Erythroblast (primary cell): ENCODE results near the gene RNF19B.
"Not testable (repeated sequence)": the region's sequence is repeated elsewhere in the genome, so short reads cannot be mapped to it uniquely, and the experiment has no call there.

Experiments used
- DNase-seq, 2 experiments: peaks; one replicate each; lab custom pipeline; 2025; lab: John Stamatoyannopoulos, UW
- GATA1 ChIP-seq: IDR thresholded peaks from 2 replicates; pipeline ENCODE4 v1.6.1; 2011; ENCODE audit warnings: low read depth, mild to moderate bottlenecking, control low read depth, low read length, moderate library complexity
- POLR2A ChIP-seq: IDR thresholded peaks from 2 replicates; pipeline ENCODE4 v1.6.1; 2011; ENCODE audit warnings: mild to moderate bottlenecking, low read length

RNF19B gene

DNA sequence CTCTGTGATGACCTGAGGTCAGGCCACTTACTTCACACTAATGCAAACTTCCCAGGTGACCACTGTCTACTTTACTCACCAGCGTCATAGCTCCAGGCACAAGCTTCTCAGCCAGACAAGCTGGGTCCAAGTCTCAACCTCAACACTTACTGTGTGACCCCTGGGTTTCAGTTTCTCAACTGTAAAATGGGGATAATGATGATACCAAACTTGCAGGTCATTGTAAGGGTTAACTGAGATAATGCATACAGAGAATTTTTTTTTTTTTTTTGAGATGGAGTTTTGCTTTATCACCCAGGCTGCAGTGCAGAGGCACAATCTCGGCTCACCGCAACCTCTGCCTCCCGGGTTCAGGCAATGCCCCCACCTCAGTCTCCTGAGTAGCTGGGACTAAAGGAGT lies 37.4 kb upstream of the RNF19B start:
- DNase-seq: no peak
- no peak for TF ChIP-seq GATA1
- no peak for TF ChIP-seq POLR2A

DNA sequence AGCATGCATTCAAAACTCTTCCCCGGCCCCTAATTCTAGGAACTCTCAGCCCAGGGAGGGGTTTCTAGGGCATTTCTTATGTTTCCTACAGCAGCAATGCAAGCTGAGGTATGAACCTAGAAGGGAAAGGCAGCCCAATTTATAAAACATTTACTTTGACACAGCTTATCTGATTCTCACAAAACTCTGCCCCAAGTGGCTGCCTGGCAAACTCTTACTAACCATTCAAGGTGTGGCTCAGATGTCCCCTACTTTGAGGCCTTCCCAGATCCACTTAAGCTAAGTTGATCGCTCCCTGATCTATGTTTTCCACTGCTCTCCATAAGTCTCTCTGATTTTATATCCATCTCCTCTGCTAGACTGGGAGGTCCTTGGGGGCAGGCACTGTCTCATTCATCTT lies 36.7 kb upstream of the RNF19B start:
- DNase-seq: peak; percentile 17 to 19

DNA sequence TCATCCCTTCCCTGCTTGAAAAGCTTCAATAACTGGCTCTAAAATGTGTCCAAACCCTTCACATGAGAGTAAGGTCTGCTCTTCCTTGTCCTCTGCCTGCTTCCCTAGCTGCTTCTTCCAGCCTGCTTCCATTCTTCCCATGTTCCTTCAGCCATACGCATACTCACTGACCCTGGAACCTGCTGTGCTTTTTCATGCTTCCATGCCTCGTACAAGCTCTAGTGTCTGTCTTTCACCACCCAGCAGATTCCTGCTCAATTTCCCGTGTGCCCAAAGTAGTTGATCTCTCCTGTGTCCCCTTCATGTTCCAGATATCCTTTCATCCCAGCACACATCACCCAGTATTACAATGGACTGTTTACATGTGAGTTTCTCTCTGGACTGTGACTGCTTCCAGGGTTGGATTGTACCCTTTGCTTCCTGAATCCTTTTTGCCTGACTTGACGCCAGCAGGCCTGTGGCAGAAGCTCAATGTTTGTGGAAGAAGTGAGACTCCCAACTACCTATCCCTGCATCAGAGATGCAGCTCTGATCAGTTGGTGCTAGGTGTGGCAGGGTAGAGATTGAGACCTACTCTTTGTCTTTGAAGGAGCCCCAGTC lies 35.9 kb upstream of the RNF19B start:
- no peak for DNase-seq
- no peak for TF ChIP-seq POLR2A

More for the DNA sequence above, 36.7 kb upstream of the RNF19B start:
- TF ChIP-seq POLR2A: no peak
- no peak for TF ChIP-seq GATA1

DNA sequence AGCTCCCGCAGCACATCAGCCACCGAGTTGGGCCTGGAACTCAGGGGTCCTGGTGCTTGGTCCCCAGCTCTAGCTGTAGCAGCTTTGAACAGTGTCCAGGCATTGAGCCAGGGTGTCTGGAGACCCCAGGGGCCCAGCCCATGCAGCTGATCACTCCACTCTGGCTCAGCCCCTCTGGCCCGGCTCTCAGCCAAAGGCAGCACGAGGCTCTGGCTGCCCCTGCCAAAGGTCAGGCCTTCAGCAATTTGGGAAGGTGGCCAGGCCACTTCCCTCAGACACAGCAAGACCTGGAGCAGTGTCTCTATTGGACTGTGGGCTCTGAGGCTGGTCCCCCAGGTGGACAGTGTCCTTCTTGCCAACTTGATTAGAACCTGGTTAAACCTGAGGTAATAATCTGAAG lies 34.4 kb upstream of the RNF19B start:
- no peak for TF ChIP-seq POLR2A
- TF ChIP-seq GATA1: no peak
- DNase-seq: no peak

DNA sequence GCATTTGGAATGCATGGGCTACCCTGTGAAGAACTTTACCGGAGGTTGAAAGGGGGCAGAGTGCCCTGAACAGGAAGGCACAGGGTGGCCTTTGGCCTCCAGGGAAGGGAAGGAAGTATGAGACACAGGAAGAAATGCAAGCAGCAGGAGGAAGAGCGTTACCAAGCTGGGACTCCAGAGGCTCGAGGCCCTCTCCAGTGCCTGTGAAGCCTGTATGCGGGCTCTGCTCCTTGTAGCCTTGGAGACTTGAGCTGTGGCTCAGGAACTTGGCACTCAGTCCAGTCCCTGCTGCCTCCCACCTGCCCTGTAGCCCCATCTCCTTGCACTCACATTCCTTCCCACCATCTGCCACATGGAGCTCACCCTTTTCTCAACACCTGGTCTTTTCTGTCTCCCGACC lies 33.5 kb upstream of the RNF19B start:
- DNase-seq: no peak

DNA sequence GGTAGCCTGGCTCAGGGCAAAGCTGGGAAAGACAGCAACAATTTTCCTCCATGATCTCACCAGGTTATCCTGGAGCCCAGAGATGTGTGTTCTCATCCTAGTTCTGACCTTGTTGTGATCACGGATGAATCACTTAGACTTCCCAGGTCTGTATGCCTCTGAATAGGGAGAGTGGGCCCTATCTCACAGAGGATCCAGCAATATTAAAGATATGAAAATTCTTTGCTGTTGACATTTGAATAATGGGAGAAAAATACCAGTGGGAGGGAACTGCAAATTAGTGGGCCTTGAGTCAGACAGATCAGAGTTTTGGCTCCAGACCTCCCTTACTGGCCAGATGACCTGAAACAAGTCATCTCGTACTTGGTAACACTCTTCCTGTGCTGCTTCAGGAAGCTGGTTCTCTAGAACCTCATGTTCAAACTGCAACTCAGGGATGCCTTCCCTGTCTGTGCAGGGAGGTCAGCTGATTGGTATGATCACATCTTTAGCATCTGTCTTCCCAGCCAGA lies 32.8 kb upstream of the RNF19B start:
- no peak for TF ChIP-seq POLR2A
- TF ChIP-seq GATA1: no peak

More for the DNA sequence above, 33.5 kb upstream of the RNF19B start:
- TF ChIP-seq GATA1: no peak
- TF ChIP-seq POLR2A: no peak

DNA sequence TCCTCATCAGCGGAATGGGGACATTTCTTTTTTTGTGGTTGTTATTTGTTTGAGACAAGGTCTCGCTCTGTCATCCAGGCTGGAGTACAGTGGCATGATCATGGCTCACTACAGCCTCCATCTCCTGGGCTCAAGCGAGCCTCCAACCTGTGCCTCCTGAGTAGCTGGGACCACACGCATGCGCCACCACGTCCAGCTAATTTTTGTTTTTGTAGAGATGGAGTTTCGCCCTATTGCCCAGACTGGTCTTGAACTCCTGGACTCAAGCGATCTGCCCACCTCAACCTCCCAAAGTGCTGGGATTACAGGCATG lies 28.7 kb upstream of the RNF19B start:
- DNase-seq: not testable (repeated sequence)

More for the DNA sequence above, 32.8 kb upstream of the RNF19B start:
- no peak for DNase-seq

DNA sequence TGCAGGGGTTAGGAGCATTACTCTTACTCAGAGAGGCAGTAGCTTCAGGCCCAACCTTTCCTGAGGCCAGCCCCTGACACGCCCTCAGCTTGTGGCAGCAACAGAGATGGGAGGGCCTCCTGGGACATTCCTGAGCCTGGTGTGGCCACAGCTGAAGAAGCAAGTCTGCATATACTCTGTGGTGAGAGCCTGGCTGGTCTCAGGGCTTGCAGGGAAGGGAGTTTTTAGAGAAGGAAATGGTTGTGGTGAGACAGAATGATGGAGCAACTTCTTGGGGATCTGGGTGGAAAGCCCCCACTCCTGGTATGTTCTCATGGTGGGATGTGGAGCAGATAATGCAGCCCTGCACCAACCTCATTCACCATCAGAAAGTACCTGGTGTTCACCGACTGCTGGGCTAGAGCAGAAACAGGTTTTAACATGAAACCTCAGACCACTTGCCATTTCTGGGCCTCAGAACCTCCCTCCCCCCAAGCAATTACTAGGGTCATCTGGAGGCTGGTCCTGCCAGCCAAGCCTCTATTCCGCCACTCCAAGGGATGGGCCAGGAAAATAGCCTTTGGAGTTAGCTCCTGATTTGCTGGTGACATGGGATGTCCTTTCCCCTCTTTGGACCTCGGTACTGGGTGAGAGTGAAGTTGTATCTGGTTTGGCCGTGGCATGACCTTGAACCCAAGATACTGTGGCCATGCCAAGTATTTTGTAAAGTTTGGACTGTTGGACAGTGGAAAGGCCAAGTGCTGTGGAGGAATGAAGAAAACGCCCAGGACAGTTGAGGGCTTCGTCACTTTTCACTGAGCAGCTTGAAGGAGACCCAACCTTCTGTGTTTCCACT lies 28.1 kb upstream of the RNF19B start:
- TF ChIP-seq GATA1 (no peak), POLR2A (no peak)
- peak; percentile 11 to 33 for DNase-seq

DNA sequence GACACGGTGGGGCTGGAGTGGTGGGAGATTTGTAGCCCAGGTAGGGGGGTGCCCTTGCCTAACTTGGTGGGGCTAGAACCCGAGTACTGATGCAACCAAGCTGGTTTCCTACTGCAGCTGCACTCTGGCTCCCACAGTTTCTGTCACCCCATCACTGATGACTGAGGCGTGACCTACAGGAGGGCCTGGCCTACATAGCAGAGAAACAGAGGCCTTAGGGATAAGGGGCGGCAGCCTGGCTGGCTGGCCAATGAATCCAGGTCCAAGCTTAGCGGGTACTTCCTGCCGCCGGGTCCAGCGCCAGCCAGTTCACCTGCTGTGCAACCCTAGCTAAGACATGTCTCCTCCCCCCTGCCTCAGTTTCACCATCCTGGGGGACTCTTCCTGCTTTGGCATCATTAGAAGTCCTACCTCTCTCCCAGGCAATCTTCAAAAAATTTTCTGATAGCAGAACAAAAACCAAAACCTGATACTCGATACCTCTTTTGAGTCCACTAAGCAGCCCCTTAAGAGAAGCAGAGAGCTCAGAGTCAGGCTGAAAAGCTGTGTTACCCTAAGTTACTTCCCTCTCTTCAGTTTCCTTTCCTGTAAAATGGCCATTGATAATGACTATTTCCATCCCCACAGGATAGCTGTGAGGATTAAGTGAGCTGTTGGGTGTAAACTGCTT lies 27.3 kb upstream of the RNF19B start:
- TF ChIP-seq GATA1 (no peak), POLR2A (no peak)
- DNase-seq: no peak

DNA sequence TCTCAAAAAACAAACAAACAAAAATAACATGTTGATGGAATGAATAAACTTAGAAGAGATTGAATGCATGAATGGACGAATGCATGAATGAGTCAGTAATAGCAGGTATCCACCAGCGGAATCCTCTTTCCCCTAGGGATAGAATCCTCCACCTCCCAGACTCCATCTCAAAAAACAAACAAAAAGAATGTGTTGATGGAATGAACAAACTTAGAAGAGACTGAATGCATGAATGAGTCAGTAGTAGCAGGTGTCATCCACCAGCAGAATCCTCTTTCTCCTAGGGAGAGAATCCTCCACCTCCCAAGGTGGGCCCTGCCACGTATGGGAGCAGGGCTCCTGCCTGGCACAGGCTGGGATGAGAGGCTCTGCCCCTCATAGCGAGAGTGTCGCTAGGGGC lies 26.8 kb upstream of the RNF19B start:
- DNase-seq: no peak

DNA sequence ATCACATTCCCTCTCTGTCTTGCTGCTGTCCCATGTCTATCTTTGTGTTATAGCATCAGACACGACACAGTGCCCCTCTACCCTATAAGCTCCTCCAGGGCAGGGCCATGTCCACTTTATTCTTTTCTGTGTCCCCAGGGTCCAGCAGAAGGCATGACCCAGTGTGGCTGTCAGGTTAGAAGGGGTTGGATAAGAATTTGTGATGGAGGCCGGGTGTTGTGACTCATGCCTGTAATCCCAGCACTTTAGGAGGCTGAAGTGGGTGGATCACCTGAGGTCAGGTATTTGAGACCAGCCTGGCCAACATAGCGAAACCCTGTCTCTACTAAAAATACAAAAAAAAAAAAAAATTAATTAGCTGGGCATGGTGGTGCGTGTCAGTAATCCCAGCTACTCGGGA lies 26.3 kb upstream of the RNF19B start:
- no peak for TF ChIP-seq POLR2A
- TF ChIP-seq GATA1: no peak
- no peak for DNase-seq

More for the DNA sequence above, 26.8 kb upstream of the RNF19B start:
- TF ChIP-seq POLR2A (no peak), GATA1 (no peak)

DNA sequence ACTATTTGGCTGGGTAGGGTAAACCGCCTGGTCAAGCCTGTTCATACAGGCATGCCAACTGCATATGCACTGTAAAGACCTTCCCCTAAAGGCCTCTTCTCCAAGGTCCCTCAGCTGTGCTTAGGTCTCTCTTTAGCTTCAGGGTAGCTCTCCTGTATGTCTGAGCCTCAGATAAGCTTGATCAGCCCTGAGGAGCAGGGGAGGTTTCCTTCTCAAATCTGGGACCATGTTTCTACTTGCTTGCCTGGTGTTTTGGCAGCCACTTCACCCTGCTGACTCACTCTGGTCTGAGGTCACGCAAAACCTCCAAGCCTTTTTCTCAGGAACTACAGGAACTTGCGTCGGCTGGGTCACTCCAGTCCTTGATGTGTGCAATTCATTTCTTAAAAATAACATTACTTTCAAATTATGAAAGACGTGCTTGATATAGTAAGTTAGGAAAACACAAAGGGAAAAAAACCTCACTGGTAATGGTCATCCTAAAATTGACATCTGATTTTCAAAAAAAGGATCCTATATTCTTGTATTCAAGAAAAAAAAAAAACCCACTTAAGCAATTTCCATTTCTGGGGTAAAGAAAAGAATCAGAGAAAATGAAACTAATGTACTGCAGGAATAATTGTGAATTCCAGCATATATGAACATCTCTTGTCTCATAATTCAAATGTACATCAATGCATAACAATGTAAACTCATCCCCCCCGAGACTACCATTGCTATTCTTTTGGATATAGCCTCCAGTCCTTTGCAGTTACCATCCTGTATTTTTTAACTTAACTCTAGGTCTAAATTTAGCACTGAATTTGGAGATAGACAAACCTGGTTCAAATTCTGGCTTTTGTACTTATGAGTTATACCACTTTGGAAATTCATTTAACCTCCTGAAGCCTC lies 24.8 kb upstream of the RNF19B start:
- DNase-seq: peak; percentile 20 to 70
- TF ChIP-seq POLR2A: no peak
- no peak for TF ChIP-seq GATA1

DNA sequence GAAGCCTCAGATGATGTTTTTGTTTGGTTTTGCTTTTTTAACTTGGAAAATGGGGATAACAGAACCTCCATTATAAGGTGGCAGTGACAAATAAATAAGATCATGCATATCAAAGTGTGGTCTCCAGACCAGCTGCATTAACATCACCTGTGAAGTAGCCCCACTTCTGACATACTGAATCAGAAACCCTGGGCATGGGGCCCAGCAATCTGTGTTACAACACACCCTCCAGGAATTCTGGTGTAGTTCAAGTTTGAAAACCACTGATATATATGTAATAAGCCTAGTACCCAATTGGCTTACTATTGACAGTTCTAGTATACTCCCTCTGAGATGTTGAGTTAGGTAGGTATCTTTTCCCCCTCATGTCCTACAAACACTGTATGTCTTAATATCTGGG lies 24.1 kb upstream of the RNF19B start:
- TF ChIP-seq POLR2A: no peak
- no peak for TF ChIP-seq GATA1
- DNase-seq: no peak
